Thyroid gland (tissue), 4 donors: Measurements from ENCODE around the gene ESPN. TPM values are rescaled to one million over a fixed set of nuclear protein-coding genes. Genes with fewer than 3 reads are reported as not detected.

ENCODE experiments used
- DNase-seq, 2 donors: peaks; one replicate each; pipeline ENCODE4 v3.0.0-alpha.2; 2019
- H3K27ac ChIP-seq, 3 donors: fragments of 200-600 bp; sonication (generic); 1 replicate in 2 of 3; 2 replicates in 1 of 3; pipeline ENCODE4 v1.5.1; 2016 to 2019; ENCODE audit warnings: mild to moderate bottlenecking in 1 of 3, moderate library complexity in 1 of 3
- H3K27me3 ChIP-seq: fragments of 200-600 bp; sonication (generic); one replicate; pipeline ENCODE4 v1.5.1; 2019
- H3K36me3 ChIP-seq, 2 donors: fragments of 200-600 bp; sonication (generic); one replicate each; pipeline ENCODE4 v1.5.1; 2016 to 2019
- H3K4me1 ChIP-seq, 2 donors: fragments of 200-600 bp; sonication (generic); one replicate each; pipeline ENCODE4 v1.5.1; 2017 to 2019
- H3K4me3 ChIP-seq, 3 donors: fragments of 200-600 bp; sonication (generic); replicated peaks in 1 of 3; 1 replicate in 2 of 3; 2 replicates in 1 of 3; pipeline ENCODE4 v1.5.1; 2016; ENCODE audit warnings: mild to moderate bottlenecking in 1 of 3
- H3K9me3 ChIP-seq: fragments of 200-600 bp; sonication (generic); one replicate; pipeline ENCODE4 v1.5.1; 2017
- CTCF ChIP-seq, 6 experiments: fragments of 200-600 bp in 3 of 6; fragments of 450-650 bp in 3 of 6; sonication (generic) in 3 of 6; IDR thresholded peaks; one replicate each; pipeline ENCODE4 v1.5.1; 2016 to 2019; ENCODE audit warnings: antibody characterized with exemption in 6 of 6, mild to moderate bottlenecking in 2 of 6, inconsistent platforms in 1 of 6, moderate library complexity in 1 of 6
- POLR2A ChIP-seq, 2 donors: fragments of 450-650 bp; IDR thresholded peaks; one replicate each; pipeline ENCODE4 v1.6.1; 2017; ENCODE audit warnings: antibody characterized with exemption in 2 of 2, mild to moderate bottlenecking in 2 of 2, moderate library complexity in 1 of 2
- WGBS, 2 donors: methylation state at CpG; one replicate each; pipeline ENCODE4 v1.1.5; 2017; 5-methylcytosine and 5-hydroxymethylcytosine counted together
- intact Hi-C: fragments of 100-400 bp; cut with DNase I; formaldehyde crosslinking; loops from one replicate; pipeline ENCODE4 v1.15.1; 2023
- total RNA-seq, 4 donors: library from RNA; depleted of rRNA; stranded (reverse); fragments of >200 nt; gene quantifications; one replicate each; pipeline ENCODE4 v1.2.3, GENCODE V29; 2016

ESPN gene
- total RNA-seq, 4 donors from 2014 or later, result 0.67 to 5.2 TPM; not detected in 2

DNA sequence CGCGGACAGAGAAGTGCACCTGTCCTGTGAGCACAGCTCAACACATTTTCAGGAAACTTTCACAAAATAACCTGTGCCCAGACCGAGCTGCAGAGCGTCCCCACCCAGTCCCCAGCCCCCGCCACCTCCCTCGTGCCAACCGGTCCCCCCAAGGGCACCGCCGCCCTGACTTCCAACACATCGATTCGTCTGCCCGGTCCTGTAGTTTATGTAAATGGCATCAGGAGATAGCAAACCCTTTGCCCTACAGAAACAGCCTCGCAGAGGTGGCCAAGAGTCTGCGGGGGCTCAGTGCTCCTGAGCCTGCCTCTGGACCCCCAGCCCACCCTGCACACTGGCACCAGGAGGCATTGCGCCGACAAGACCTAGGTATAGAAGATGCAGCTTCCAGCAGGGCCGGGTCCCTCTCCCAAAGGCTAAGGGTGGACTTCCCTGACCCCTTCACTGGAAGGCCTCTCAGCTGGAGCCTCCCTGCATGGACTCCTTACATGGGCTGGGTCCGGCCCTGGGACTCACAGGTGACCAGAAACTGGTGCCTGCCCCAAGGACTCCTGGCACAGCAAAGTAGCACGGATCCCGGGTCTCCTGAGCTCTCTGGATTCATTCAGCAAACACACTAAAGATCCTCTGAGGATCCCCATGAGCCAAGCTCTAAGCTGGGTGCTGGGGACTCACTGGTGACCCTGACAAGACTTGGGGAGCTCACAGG is 73.4 kb downstream of the ESPN start:
- Histone ChIP-seq H3K4me1 (peaks cover 12 to 50% of the 10 kb centered on the region in 2 donors), H3K36me3 (no peaks in the 10 kb centered on the region), H3K9me3 (no peaks in the 10 kb centered on the region), H3K27me3 (no peaks in the 10 kb centered on the region), H3K27ac (peak overlapping the region in 1 of 3 donors; percentile 35), H3K4me3 (peak overlapping the region in 1 of 3 donors; percentile 63)
- intact Hi-C loops, result no loop called here
- whole genome bisulfite sequencing, 2 donors, result 31 to 34% methylated on average over 17 to 18 of the region's 20 CpGs
- DNase-seq, result no peak
- TF ChIP-seq POLR2A (IDR thresholded peaks at IDR 0.05) (no peak), CTCF (IDR thresholded peaks at IDR 0.05) (no peak)

- H3K27me3 ChIP-seq, result no peaks in the 10 kb centered on the region
- H3K36me3 ChIP-seq, result no peaks in the 10 kb centered on the region
- H3K4me1 ChIP-seq, result peaks cover 12 to 50% of the 10 kb centered on the region in 2 donors
- no peak overlapping the region for H3K27ac ChIP-seq
- no peak overlapping the region for H3K4me3 ChIP-seq
- DNase-seq, result no peak
- intact Hi-C loops, result no loop called here
- 71% methylated on average over 9 of the region's 13 CpGs; no CpG with 5 or more reads in 1 of the 2 donors for WGBS, 2 donors
- TF ChIP-seq POLR2A (IDR thresholded peaks at IDR 0.05) (no peak), CTCF (IDR thresholded peaks at IDR 0.05) (no peak)
- H3K9me3 ChIP-seq, result no peaks in the 10 kb centered on the region
Measured at GRCh38 chr1:6498576-6499111, 74.1 kb downstream of the ESPN start.

DNA sequence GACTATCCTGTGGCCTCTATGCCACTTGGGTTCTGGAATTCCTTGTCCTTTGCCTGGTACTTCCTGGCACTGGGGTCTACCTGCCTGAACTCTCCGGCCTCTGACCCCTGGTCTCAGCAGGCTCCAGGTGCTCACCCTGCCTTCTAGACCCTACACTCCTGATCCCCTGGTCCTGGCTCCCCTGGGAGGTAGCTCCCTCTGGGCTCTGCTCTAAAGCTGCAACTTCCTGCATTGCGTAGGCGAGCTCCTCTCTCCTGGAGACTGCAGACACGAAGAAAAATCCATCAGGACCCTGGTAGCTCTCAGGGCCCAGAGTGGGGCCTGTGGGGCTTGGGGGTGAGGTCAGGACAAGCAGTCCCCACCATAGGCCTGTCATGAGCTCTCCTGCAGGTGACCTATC is 74.7 kb downstream of the ESPN start:
- 84 to 90% methylated on average over 4 of the region's 4 CpGs for WGBS, 2 donors

GRCh38 chr1:6500544-6501278 is 76.1 kb downstream of the ESPN start:
- Histone ChIP-seq H3K27me3 (no peaks in the 10 kb centered on the region), H3K36me3 (no peaks in the 10 kb centered on the region), H3K27ac (peak overlapping the region in 1 of 3 donors; percentile 5), H3K4me1 (peaks cover 12 to 47% of the 10 kb centered on the region in 2 donors), H3K9me3 (no peaks in the 10 kb centered on the region), H3K4me3 (no peak overlapping the region)
- intact Hi-C loops, result no loop called here
- 75 to 80% methylated on average over 22 to 27 of the region's 27 CpGs for WGBS, 2 donors
- TF ChIP-seq POLR2A (IDR thresholded peaks at IDR 0.05), result no peak
- TF ChIP-seq CTCF (IDR thresholded peaks at IDR 0.05), result no peak
- no peak for DNase-seq

More for the DNA sequence above, 74.7 kb downstream of the ESPN start:
- intact Hi-C loops, result no loop called here
- Histone ChIP-seq H3K4me1 (peaks cover 12 to 50% of the 10 kb centered on the region in 2 donors), H3K27me3 (no peaks in the 10 kb centered on the region), H3K4me3 (no peak overlapping the region), H3K27ac (no peak overlapping the region), H3K36me3 (no peaks in the 10 kb centered on the region), H3K9me3 (no peaks in the 10 kb centered on the region)
- TF ChIP-seq POLR2A (IDR thresholded peaks at IDR 0.05) (no peak), CTCF (IDR thresholded peaks at IDR 0.05) (no peak)
- DNase-seq, result no peak
